SW 1271 (cell line): Measurements from ENCODE around the gene SGCE.
"Not testable (repeated sequence)": the region's sequence is repeated elsewhere in the genome, so short reads cannot be mapped to it uniquely, and the experiment has no call there.

Experiments used
- DNase-seq, 2 experiments: peaks; one replicate each; lab custom pipeline; 2025; lab: John Stamatoyannopoulos, UW

SGCE gene

GRCh38 chr7:94655848-94656657 is at the start of gene SGCE:
Gene SGCE (minus strand): TSS chr7:94656133. CDS start chr7:94656098, 35 bp downstream.
- DNase-seq: peak in 1 of 2 experiments; percentile 46

GRCh38 chr7:94705155-94706021 is 49.5 kb upstream of the SGCE start:
- not testable (repeated sequence) for DNase-seq

GRCh38 chr7:94701555-94701973 is 45.6 kb upstream of the SGCE start:
- peak; percentile 6 to 86 for DNase-seq

- DNase-seq: no peak
Measured at GRCh38 chr7:94700926-94701554, 45.1 kb upstream of the SGCE start.

- peak; percentile 40 to 83 for DNase-seq
Measured at GRCh38 chr7:94698275-94698674, 42.3 kb upstream of the SGCE start.

GRCh38 chr7:94697035-94697974 is 41.4 kb upstream of the SGCE start:
- peak; percentile 26 to 79 for DNase-seq

GRCh38 chr7:94687810-94688209 is 31.9 kb upstream of the SGCE start:
- no peak for DNase-seq

GRCh38 chr7:94687076-94687475 is 31.1 kb upstream of the SGCE start:
- no peak for DNase-seq

- DNase-seq: no peak
Measured at GRCh38 chr7:94683066-94683465, 27.1 kb upstream of the SGCE start.

GRCh38 chr7:94679358-94679757 is 23.4 kb upstream of the SGCE start:
- no peak for DNase-seq

- no peak for DNase-seq
Measured at GRCh38 chr7:94676431-94676830, 20.5 kb upstream of the SGCE start.

- no peak for DNase-seq
Measured at GRCh38 chr7:94675356-94675755, 19.4 kb upstream of the SGCE start.

GRCh38 chr7:94671444-94672235 is 15.7 kb upstream of the SGCE start:
- DNase-seq: no peak

GRCh38 chr7:94669773-94670495 is 14.0 kb upstream of the SGCE start:
- DNase-seq: no peak

- no peak for DNase-seq
Measured at GRCh38 chr7:94666879-94667587, 11.1 kb upstream of the SGCE start.

- no peak for DNase-seq
Measured at GRCh38 chr7:94665426-94665825, 9.5 kb upstream of the SGCE start.

- no peak for DNase-seq
Measured at GRCh38 chr7:94664023-94664422, 8.1 kb upstream of the SGCE start.

- DNase-seq: no peak
Measured at GRCh38 chr7:94662548-94662947, 6.6 kb upstream of the SGCE start.

- DNase-seq: no peak
Measured at GRCh38 chr7:94660006-94660405, 4.1 kb upstream of the SGCE start.
